ENCODE data around the gene BAIAP2. TPM values are rescaled to one million over a fixed set of nuclear protein-coding genes. Genes with fewer than 3 reads are reported as not detected.
"Not testable (repeated sequence)": the region's sequence is repeated elsewhere in the genome, so short reads cannot be mapped to it uniquely, and the experiment has no call there.

BAIAP2 gene
- total RNA-seq, 3 donors from 2014 or later, result 4.7 to 9.2 (median 7.4) TPM

- DNase-seq (no peak), ATAC-seq (no peak)
- H3K4me1 Mint-ChIP-seq (ENCODE audit: low read depth), result peaks cover 2% of the 10 kb centered on the region
- peaks cover 8% of the 10 kb centered on the region for H3K27me3 Mint-ChIP-seq (ENCODE audit: low read depth)
- H3K4me3 Mint-ChIP-seq, result no peak overlapping the region
- H3K9me3 Mint-ChIP-seq, result peaks cover 7% of the 10 kb centered on the region
- H3K36me3 Mint-ChIP-seq (ENCODE audit: insufficient read depth), result no peaks in the 10 kb centered on the region
Measured at GRCh38 chr17:81010935-81011334, 24.0 kb upstream of the BAIAP2 start.

- ATAC-seq, result no peak
- DNase-seq, result no peak
- Mint-ChIP-seq H3K36me3 (ENCODE audit: insufficient read depth) (no peaks in the 10 kb centered on the region), H3K4me1 (ENCODE audit: low read depth) (peaks cover 3% of the 10 kb centered on the region), H3K9me3 (peaks cover 7% of the 10 kb centered on the region), H3K27me3 (ENCODE audit: low read depth) (peaks cover under 1% of the 10 kb centered on the region), H3K4me3 (no peak overlapping the region)
Measured at GRCh38 chr17:81011951-81012350, 23.0 kb upstream of the BAIAP2 start.

DNA sequence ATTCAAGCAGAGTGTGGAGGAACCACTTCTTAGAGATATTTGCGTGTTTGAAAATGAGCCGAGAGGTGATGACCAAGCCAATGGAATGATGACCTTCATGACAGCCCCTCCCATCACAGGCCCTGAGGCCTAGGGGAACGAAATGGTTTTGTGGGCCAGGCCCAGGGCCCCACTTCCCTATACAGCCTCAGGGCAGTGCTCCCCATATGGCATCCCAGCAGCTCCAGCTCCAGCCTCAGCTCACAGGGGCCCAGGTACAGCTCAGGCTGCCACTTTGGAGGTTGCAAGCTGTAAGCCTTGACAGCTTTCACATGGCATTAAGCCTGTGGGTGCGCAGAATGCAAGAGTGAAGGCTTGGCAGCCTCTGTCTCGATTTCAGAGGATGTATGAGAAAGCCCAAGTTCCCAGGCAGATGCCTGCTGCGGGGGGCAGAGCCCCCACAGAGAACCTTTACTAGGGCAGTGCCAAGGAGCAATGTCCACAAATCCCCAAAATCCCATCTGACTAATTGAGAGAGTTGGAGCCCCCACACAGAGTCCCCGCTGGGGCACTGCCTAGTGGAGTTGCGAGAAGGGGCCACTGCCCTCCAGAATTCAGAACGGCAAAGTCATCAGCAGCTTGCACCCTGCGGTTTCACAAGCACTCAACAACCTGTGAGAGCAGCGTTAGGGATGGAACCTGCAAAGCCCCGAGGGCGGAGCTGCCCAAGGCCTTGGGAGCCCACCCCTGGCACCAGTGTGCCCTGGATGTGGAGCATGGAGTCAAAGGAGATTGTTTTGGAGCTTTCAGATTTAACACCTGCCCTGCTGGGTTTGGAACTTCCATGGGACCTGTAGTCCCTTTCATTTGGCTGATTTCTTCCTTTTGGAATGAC lies 22.1 kb upstream of the BAIAP2 start:
- Mint-ChIP-seq H3K36me3 (ENCODE audit: insufficient read depth) (no peaks in the 10 kb centered on the region), H3K4me1 (ENCODE audit: low read depth) (peaks cover 6% of the 10 kb centered on the region), H3K4me3 (no peak overlapping the region), H3K9me3 (peaks cover 7% of the 10 kb centered on the region), H3K27me3 (ENCODE audit: low read depth) (no peaks in the 10 kb centered on the region)
- DNase-seq (no peak), ATAC-seq (no peak)

- H3K4me1 Mint-ChIP-seq (ENCODE audit: low read depth), result peaks cover 15% of the 10 kb centered on the region
- no peak for DNase-seq
- H3K4me3 Mint-ChIP-seq, result no peak overlapping the region
- H3K36me3 Mint-ChIP-seq (ENCODE audit: insufficient read depth), result no peaks in the 10 kb centered on the region
- no peaks in the 10 kb centered on the region for H3K27me3 Mint-ChIP-seq (ENCODE audit: low read depth)
- ATAC-seq, result no peak
- peaks cover 7% of the 10 kb centered on the region for H3K9me3 Mint-ChIP-seq
Measured at GRCh38 chr17:81013642-81014041, 21.3 kb upstream of the BAIAP2 start.

GRCh38 chr17:81015136-81015535 lies 19.8 kb upstream of the BAIAP2 start:
- no peaks in the 10 kb centered on the region for H3K27me3 Mint-ChIP-seq (ENCODE audit: low read depth)
- H3K4me1 Mint-ChIP-seq (ENCODE audit: low read depth), result peaks cover 27% of the 10 kb centered on the region
- no peak for DNase-seq
- ATAC-seq, result no peak
- peaks cover 7% of the 10 kb centered on the region for H3K9me3 Mint-ChIP-seq
- H3K4me3 Mint-ChIP-seq, result no peak overlapping the region
- no peaks in the 10 kb centered on the region for H3K36me3 Mint-ChIP-seq (ENCODE audit: insufficient read depth)

- Mint-ChIP-seq H3K4me1 (ENCODE audit: low read depth) (peaks cover 27% of the 10 kb centered on the region), H3K27me3 (ENCODE audit: low read depth) (no peaks in the 10 kb centered on the region), H3K36me3 (ENCODE audit: insufficient read depth) (no peaks in the 10 kb centered on the region), H3K9me3 (no peaks in the 10 kb centered on the region), H3K4me3 (no peak overlapping the region)
- ATAC-seq, result no peak
- DNase-seq, result no peak
Measured at GRCh38 chr17:81016575-81016974, 18.4 kb upstream of the BAIAP2 start.

- Mint-ChIP-seq H3K4me1 (ENCODE audit: low read depth) (peaks cover 27% of the 10 kb centered on the region), H3K4me3 (peak overlapping the region; percentile 19)
- H3K9me3 Mint-ChIP-seq; H3K27me3 Mint-ChIP-seq (ENCODE audit: low read depth); H3K36me3 Mint-ChIP-seq (ENCODE audit: insufficient read depth); DNase-seq; ATAC-seq: not testable (repeated sequence)
Measured at GRCh38 chr17:81017330-81017729, 17.6 kb upstream of the BAIAP2 start.

GRCh38 chr17:81018044-81018802 lies 16.7 kb upstream of the BAIAP2 start:
- no peaks in the 10 kb centered on the region for H3K9me3 Mint-ChIP-seq
- peaks cover 27% of the 10 kb centered on the region for H3K4me1 Mint-ChIP-seq (ENCODE audit: low read depth)
- ATAC-seq, result peak; percentile 81 to 90
- H3K4me3 Mint-ChIP-seq, result peak overlapping the region; percentile 77
- no peaks in the 10 kb centered on the region for H3K36me3 Mint-ChIP-seq (ENCODE audit: insufficient read depth)
- no peak for DNase-seq
- no peaks in the 10 kb centered on the region for H3K27me3 Mint-ChIP-seq (ENCODE audit: low read depth)

GRCh38 chr17:81019563-81020442 lies 15.1 kb upstream of the BAIAP2 start:
- H3K4me1 Mint-ChIP-seq (ENCODE audit: low read depth), result peaks cover 30% of the 10 kb centered on the region
- no peaks in the 10 kb centered on the region for H3K36me3 Mint-ChIP-seq (ENCODE audit: insufficient read depth)
- H3K4me3 Mint-ChIP-seq, result no peak overlapping the region
- no peak for DNase-seq
- H3K9me3 Mint-ChIP-seq, result no peaks in the 10 kb centered on the region
- no peaks in the 10 kb centered on the region for H3K27me3 Mint-ChIP-seq (ENCODE audit: low read depth)
- ATAC-seq, result no peak

DNA sequence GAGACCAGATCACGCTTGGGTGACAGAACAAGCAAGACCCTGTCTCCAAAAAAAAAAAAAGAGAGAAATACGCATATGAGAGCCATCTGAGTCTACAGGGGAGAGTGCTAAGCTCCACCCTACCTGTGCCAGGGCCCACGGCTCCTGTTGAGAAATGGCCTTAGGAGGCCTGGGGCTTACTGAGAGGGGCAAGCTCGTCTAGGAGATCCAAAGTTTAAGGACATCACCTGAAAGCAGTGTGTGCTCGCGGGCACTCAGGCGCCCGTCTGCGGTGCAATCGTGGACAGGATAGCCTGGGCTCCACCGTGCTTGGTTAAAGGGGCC lies 14.5 kb upstream of the BAIAP2 start:
- no peak for ATAC-seq
- H3K36me3 Mint-ChIP-seq (ENCODE audit: insufficient read depth), result no peaks in the 10 kb centered on the region
- no peak for DNase-seq
- H3K9me3 Mint-ChIP-seq, result no peaks in the 10 kb centered on the region
- H3K4me1 Mint-ChIP-seq (ENCODE audit: low read depth), result peaks cover 30% of the 10 kb centered on the region
- H3K27me3 Mint-ChIP-seq (ENCODE audit: low read depth), result no peaks in the 10 kb centered on the region
- H3K4me3 Mint-ChIP-seq, result no peak overlapping the region

- Mint-ChIP-seq H3K4me1 (ENCODE audit: low read depth) (peaks cover 30% of the 10 kb centered on the region), H3K4me3 (no peak overlapping the region), H3K9me3 (no peaks in the 10 kb centered on the region), H3K36me3 (ENCODE audit: insufficient read depth) (no peaks in the 10 kb centered on the region), H3K27me3 (ENCODE audit: low read depth) (no peaks in the 10 kb centered on the region)
- ATAC-seq, result no peak
- no peak for DNase-seq
Measured at GRCh38 chr17:81020767-81021497, 14.0 kb upstream of the BAIAP2 start.

GRCh38 chr17:81021531-81022343 lies 13.2 kb upstream of the BAIAP2 start:
- H3K9me3 Mint-ChIP-seq, result peaks cover under 1% of the 10 kb centered on the region
- no peak overlapping the region for H3K4me3 Mint-ChIP-seq
- peaks cover 29% of the 10 kb centered on the region for H3K4me1 Mint-ChIP-seq (ENCODE audit: low read depth)
- DNase-seq (no peak), ATAC-seq (no peak)
- peaks cover 2% of the 10 kb centered on the region for H3K27me3 Mint-ChIP-seq (ENCODE audit: low read depth)
- no peaks in the 10 kb centered on the region for H3K36me3 Mint-ChIP-seq (ENCODE audit: insufficient read depth)

GRCh38 chr17:81022344-81022676 lies 12.6 kb upstream of the BAIAP2 start:
- Mint-ChIP-seq H3K9me3 (peaks cover 4% of the 10 kb centered on the region), H3K27me3 (ENCODE audit: low read depth) (peaks cover 7% of the 10 kb centered on the region), H3K4me3 (no peak overlapping the region), H3K4me1 (ENCODE audit: low read depth) (peaks cover 27% of the 10 kb centered on the region), H3K36me3 (ENCODE audit: insufficient read depth) (no peaks in the 10 kb centered on the region)
- DNase-seq, result no peak
- no peak for ATAC-seq

All from activated T-cell treated with anti-CD3 and anti-CD28 coated beads, Interleukin-2, amount 50 U/mL, for 4 hours (primary cell).